Measurements from ENCODE around the gene EPM2A.

Gene EPM2A

DNA sequence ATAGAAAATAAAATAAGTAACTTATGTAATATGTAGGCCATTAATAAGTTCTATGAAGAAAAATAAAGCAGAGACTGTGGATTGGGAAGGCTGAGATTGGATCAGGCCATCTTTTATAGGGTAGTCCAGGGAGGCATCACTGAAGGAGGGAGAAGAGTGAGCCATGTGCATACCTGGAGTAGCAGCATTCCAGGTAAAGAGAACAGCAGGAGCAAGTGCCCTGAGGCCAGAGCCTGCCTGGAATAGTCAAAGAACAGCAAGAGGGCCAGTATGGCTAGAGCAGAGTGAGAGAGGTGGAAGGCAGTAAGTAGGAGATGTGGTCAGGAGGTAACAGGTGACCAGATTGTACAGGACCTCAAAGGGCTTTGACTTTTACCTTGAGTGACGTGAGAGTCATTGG lies 112.1 kb downstream of the EPM2A start:
- H3K4me3 ChIP-seq (ENCODE audit: low read length), result no peak overlapping the region
- no peaks in the 10 kb centered on the region for H3K79me2 ChIP-seq (ENCODE audit: control insufficient read depth, low read length)
- H4K20me1 ChIP-seq (ENCODE audit: control insufficient read depth, insufficient read depth, low read depth, low read length), result no peaks in the 10 kb centered on the region
- peaks cover 14% of the 10 kb centered on the region; the same call in 1 of the 2 replicates for H3K36me3 ChIP-seq (ENCODE audit: control insufficient read depth, low read length)
- H3K4me2 ChIP-seq (ENCODE audit: low read length), result no peak overlapping the region
- H3K4me1 ChIP-seq (ENCODE audit: control insufficient read depth, low read length), result no peaks in the 10 kb centered on the region
- H3K9me3 ChIP-seq (ENCODE audit: control insufficient read depth, insufficient read depth, low read length), result no peaks in the 10 kb centered on the region
- H3K9me2 ChIP-seq (replicated peaks; ENCODE audit: control insufficient read depth, low read length), result no peaks in the 10 kb centered on the region
- TF ChIP-seq EZH2phosphoT487 (IDR thresholded peaks at IDR 0.05; ENCODE audit: borderline replicate concordance, low read length), result no peak
- no peak for TF ChIP-seq CTCF (IDR thresholded peaks at IDR 0.05; ENCODE audit: low read depth, low read length, poor library complexity, severe bottlenecking)
- H3K27me3 ChIP-seq (ENCODE audit: control insufficient read depth, low read length), result no peaks in the 10 kb centered on the region
- H3K27ac ChIP-seq (ENCODE audit: low read depth, low read length), result no peak overlapping the region
- no peaks in the 10 kb centered on the region for H3F3A ChIP-seq (ENCODE audit: control insufficient read depth, insufficient read depth)

DNA sequence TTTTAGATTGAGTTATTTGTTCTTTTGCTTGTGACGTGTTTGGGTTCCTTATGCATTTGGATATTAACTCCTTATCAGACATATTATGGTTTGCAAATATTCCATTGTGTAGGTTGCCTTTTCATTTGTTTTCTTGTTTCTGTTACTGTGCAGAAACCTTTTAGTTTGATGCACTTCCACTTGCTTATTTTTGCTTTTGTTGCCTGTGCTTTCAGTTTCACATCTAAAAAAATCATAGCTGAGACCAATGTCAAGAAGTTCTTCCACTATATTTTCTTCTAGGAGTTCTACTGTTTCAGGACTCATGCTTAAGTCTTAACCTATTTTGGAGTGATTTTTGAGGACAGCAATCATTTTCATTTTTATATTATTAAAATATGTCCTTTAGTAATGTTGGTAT lies 113.5 kb downstream of the EPM2A start:
- no peaks in the 10 kb centered on the region for H3K27me3 ChIP-seq (ENCODE audit: control insufficient read depth, low read length)
- H3K79me2 ChIP-seq (ENCODE audit: control insufficient read depth, low read length), result no peaks in the 10 kb centered on the region
- no peak overlapping the region for H3K4me2 ChIP-seq (ENCODE audit: low read length)
- TF ChIP-seq EZH2phosphoT487 (IDR thresholded peaks at IDR 0.05; ENCODE audit: borderline replicate concordance, low read length) (no peak), CTCF (IDR thresholded peaks at IDR 0.05; ENCODE audit: low read depth, low read length, poor library complexity, severe bottlenecking) (no peak)
- no peak overlapping the region for H3K27ac ChIP-seq (ENCODE audit: low read depth, low read length)
- no peaks in the 10 kb centered on the region for H3K4me1 ChIP-seq (ENCODE audit: control insufficient read depth, low read length)
- H4K20me1 ChIP-seq (ENCODE audit: control insufficient read depth, insufficient read depth, low read depth, low read length), result no peaks in the 10 kb centered on the region
- H3F3A ChIP-seq (ENCODE audit: control insufficient read depth, insufficient read depth), result no peaks in the 10 kb centered on the region
- no peaks in the 10 kb centered on the region for H3K9me3 ChIP-seq (ENCODE audit: control insufficient read depth, insufficient read depth, low read length)
- no peaks in the 10 kb centered on the region for H3K9me2 ChIP-seq (replicated peaks; ENCODE audit: control insufficient read depth, low read length)
- H3K36me3 ChIP-seq (ENCODE audit: control insufficient read depth, low read length), result peaks cover 6% of the 10 kb centered on the region; the same call in 1 of the 2 replicates
- no peak overlapping the region for H3K4me3 ChIP-seq (ENCODE audit: low read length)

GRCh38 chr6:145620088-145620487 lies 115.2 kb downstream of the EPM2A start:
- Histone ChIP-seq H4K20me1 (ENCODE audit: control insufficient read depth, insufficient read depth, low read depth, low read length) (no peaks in the 10 kb centered on the region), H3K4me3 (ENCODE audit: low read length) (no peak overlapping the region), H3K4me1 (ENCODE audit: control insufficient read depth, low read length) (no peaks in the 10 kb centered on the region), H3K79me2 (ENCODE audit: control insufficient read depth, low read length) (no peaks in the 10 kb centered on the region), H3K27ac (ENCODE audit: low read depth, low read length) (no peak overlapping the region), H3K27me3 (ENCODE audit: control insufficient read depth, low read length) (no peaks in the 10 kb centered on the region), H3K36me3 (ENCODE audit: control insufficient read depth, low read length) (no peaks in the 10 kb centered on the region), H3K9me2 (replicated peaks; ENCODE audit: control insufficient read depth, low read length) (no peaks in the 10 kb centered on the region), H3K9me3 (ENCODE audit: control insufficient read depth, insufficient read depth, low read length) (no peaks in the 10 kb centered on the region), H3K4me2 (ENCODE audit: low read length) (no peak overlapping the region), H3F3A (ENCODE audit: control insufficient read depth, insufficient read depth) (no peaks in the 10 kb centered on the region)
- TF ChIP-seq EZH2phosphoT487 (IDR thresholded peaks at IDR 0.05; ENCODE audit: borderline replicate concordance, low read length) (no peak), CTCF (IDR thresholded peaks at IDR 0.05; ENCODE audit: low read depth, low read length, poor library complexity, severe bottlenecking) (no peak)

GRCh38 chr6:145609521-145609920 lies 125.8 kb downstream of the EPM2A start:
- Histone ChIP-seq H3K27me3 (ENCODE audit: control insufficient read depth, low read length) (no peaks in the 10 kb centered on the region), H3K4me2 (ENCODE audit: low read length) (no peak overlapping the region), H3K9me3 (ENCODE audit: control insufficient read depth, insufficient read depth, low read length) (no peaks in the 10 kb centered on the region), H3K4me3 (ENCODE audit: low read length) (no peak overlapping the region), H3F3A (ENCODE audit: control insufficient read depth, insufficient read depth) (no peaks in the 10 kb centered on the region), H3K4me1 (ENCODE audit: control insufficient read depth, low read length) (no peaks in the 10 kb centered on the region), H3K36me3 (ENCODE audit: control insufficient read depth, low read length) (no peaks in the 10 kb centered on the region), H3K27ac (ENCODE audit: low read depth, low read length) (no peak overlapping the region), H4K20me1 (ENCODE audit: control insufficient read depth, insufficient read depth, low read depth, low read length) (no peaks in the 10 kb centered on the region), H3K9me2 (replicated peaks; ENCODE audit: control insufficient read depth, low read length) (no peaks in the 10 kb centered on the region), H3K79me2 (ENCODE audit: control insufficient read depth, low read length) (no peaks in the 10 kb centered on the region)
- TF ChIP-seq CTCF (IDR thresholded peaks at IDR 0.05; ENCODE audit: low read depth, low read length, poor library complexity, severe bottlenecking) (no peak), EZH2phosphoT487 (IDR thresholded peaks at IDR 0.05; ENCODE audit: borderline replicate concordance, low read length) (no peak)

Data from DOHH2 (cell line).